GM23338 (cell line): ENCODE measurements around the gene GLB1L. TPM values are rescaled to one million over a fixed set of nuclear protein-coding genes. Genes with fewer than 3 reads are reported as not detected.
A peak's percentile ranks its signal among the peaks of the same experiment; 100 is the strongest.

ENCODE experiments used
- ATAC-seq: fragments of 200-7000 bp; cut with Tn5 transposase; 3 replicates; pipeline ENCODE4 v1.9.1; 2020
- DNase-seq: peaks from one replicate; pipeline ENCODE4 v3.0.0-alpha.2; 2015; ENCODE audit warnings: low spot score
- H2AFZ ChIP-seq: fragments of 200-600 bp; sonication (generic); 2 replicates; pipeline ENCODE4 v1.8.0; 2016; ENCODE audit warnings: antibody characterized with exemption, mild to moderate bottlenecking, moderate library complexity
- H3F3A ChIP-seq: fragments of 200-600 bp; sonication (generic); replicated peaks from 2 replicates; pipeline ENCODE4 v1.8.0; 2017; ENCODE audit warnings: antibody characterized with exemption, mixed run types, low read depth
- H3K27ac ChIP-seq: fragments of 200-600 bp; sonication (generic); 2 replicates; pipeline ENCODE4 v1.6.1; 2016; ENCODE audit warnings: low read depth
- H3K27me3 ChIP-seq: fragments of 200-600 bp; sonication (generic); 2 replicates; pipeline ENCODE4 v1.8.0; 2016; ENCODE audit warnings: mild to moderate bottlenecking, mixed run types, moderate library complexity; ENCODE audit not compliant: insufficient read depth
- H3K36me3 ChIP-seq: fragments of 200-600 bp; sonication (generic); 2 replicates; pipeline ENCODE4 v1.8.0; 2016; ENCODE audit warnings: mild to moderate bottlenecking; ENCODE audit not compliant: insufficient read depth
- H3K4me1 ChIP-seq: fragments of 200-600 bp; sonication (generic); 2 replicates; pipeline ENCODE4 v1.8.0; 2016; ENCODE audit warnings: mild to moderate bottlenecking, moderate library complexity; ENCODE audit not compliant: insufficient read depth
- H3K4me2 ChIP-seq: fragments of 200-600 bp; sonication (generic); 2 replicates; pipeline ENCODE4 v1.7.1; 2017; ENCODE audit warnings: mixed run types
- H3K4me3 ChIP-seq: fragments of 200-600 bp; sonication (generic); 2 replicates; pipeline ENCODE4 v1.6.1; 2016; ENCODE audit warnings: mixed run types
- H3K79me2 ChIP-seq: fragments of 200-600 bp; sonication (generic); replicated peaks from 2 replicates; pipeline ENCODE4 v1.8.0; 2017; ENCODE audit warnings: mild to moderate bottlenecking; ENCODE audit not compliant: insufficient read depth
- H3K9me2 ChIP-seq: fragments of 200-600 bp; sonication (generic); 2 replicates; pipeline ENCODE4 v1.8.0; 2017; ENCODE audit not compliant: insufficient read depth
- H4K20me1 ChIP-seq: fragments of 200-600 bp; sonication (generic); replicated peaks from 2 replicates; pipeline ENCODE4 v1.8.0; 2017; ENCODE audit warnings: mild to moderate bottlenecking; ENCODE audit not compliant: insufficient read depth
- H3K27ac Mint-ChIP-seq: 2 replicates; pipeline ENCODE4 v1.8.0; 2020; ENCODE audit warnings: inconsistent platforms, mild to moderate bottlenecking, moderate library complexity, mixed read lengths
- H3K27me3 Mint-ChIP-seq: 3 replicates; pipeline ENCODE4 v1.8.0; 2022; ENCODE audit warnings: low read depth, mild to moderate bottlenecking, moderate library complexity, mixed read lengths, inconsistent platforms; ENCODE audit not compliant: insufficient read depth, poor library complexity
- H3K36me3 Mint-ChIP-seq: 3 replicates; pipeline ENCODE4 v1.8.0; 2021; ENCODE audit warnings: low read depth, mild to moderate bottlenecking, inconsistent platforms, moderate library complexity, mixed read lengths
- H3K4me1 Mint-ChIP-seq: 3 replicates; pipeline ENCODE4 v1.8.0; 2020; ENCODE audit warnings: mild to moderate bottlenecking, inconsistent platforms, mixed read lengths
- H3K4me3 Mint-ChIP-seq: 3 replicates; pipeline ENCODE4 v1.8.0; 2021; ENCODE audit warnings: moderate library complexity, mild to moderate bottlenecking, inconsistent platforms, mixed read lengths
- H3K9me3 Mint-ChIP-seq: 3 replicates; pipeline ENCODE4 v1.8.0; 2020; ENCODE audit warnings: moderate library complexity, mild to moderate bottlenecking, inconsistent platforms, mixed read lengths
- CREB1 ChIP-seq: fragments of 250-450 bp; sonication (Bioruptor Pico); IDR thresholded peaks from 2 replicates; pipeline ENCODE4 v1.5.0; 2020; ENCODE audit warnings: low read depth, mild to moderate bottlenecking, moderate library complexity
- EZH2phosphoT487 ChIP-seq: fragments of 200-600 bp; sonication (generic); IDR thresholded peaks from one replicate; pipeline ENCODE4 v1.8.1; 2018; ENCODE audit warnings: antibody characterized with exemption; ENCODE audit not compliant: unreplicated experiment
- JUNB ChIP-seq: IDR thresholded peaks from one replicate; pipeline ENCODE4 v1.6.1; 2016; ENCODE audit warnings: antibody characterized with exemption; ENCODE audit not compliant: unreplicated experiment
- NANOG ChIP-seq: IDR thresholded peaks from 2 replicates; pipeline ENCODE4 v1.6.1; 2016; ENCODE audit warnings: antibody characterized with exemption, borderline replicate concordance
- POLR2AphosphoS5 ChIP-seq: IDR thresholded peaks from 2 replicates; pipeline ENCODE4 v1.6.1; 2016; ENCODE audit warnings: antibody characterized with exemption, low read depth
- STAT1 ChIP-seq: IDR thresholded peaks from one replicate; pipeline ENCODE4 v1.6.1; 2016; ENCODE audit warnings: antibody characterized with exemption; ENCODE audit not compliant: unreplicated experiment
- ZNF114 ChIP-seq: fragments of 250-450 bp; sonication (Bioruptor Pico); IDR thresholded peaks from 2 replicates; pipeline ENCODE4 v1.5.0; 2020; ENCODE audit warnings: mild to moderate bottlenecking, moderate library complexity
- ZNF331 ChIP-seq: fragments of 250-450 bp; sonication (Bioruptor Pico); IDR thresholded peaks from 2 replicates; pipeline ENCODE4 v1.5.0; 2020; ENCODE audit warnings: low read depth, mild to moderate bottlenecking, moderate library complexity
- polyA plus RNA-seq: library from polyadenylated mRNA; unstranded; fragments of >200 nt; fragmentation: Nextera tagmentation; extraction: Ambion mirVana; gene quantifications from 2 replicates; pipeline ENCODE4 v1.2.1, GENCODE V29; 2016
- total RNA-seq: library from RNA; depleted of rRNA; stranded (reverse); fragments of >200 nt; shearing (Covaris generic); gene quantifications from 2 replicates; pipeline ENCODE4 v1.2.3, GENCODE V29; 2014
- TF ChIP-seq, protein P1 (sequence below), 2 experiments: fragments of 200-600 bp in 1 of 2; sonication (generic) in 1 of 2; conservative IDR thresholded peaks; 2 replicates each; pipeline versions ENCODE4 v1.5.1 to v1.6.1; 2016 to 2017; ENCODE audit warnings: antibody characterized with exemption in 2 of 2, low read depth in 2 of 2, mild to moderate bottlenecking in 2 of 2, moderate library complexity in 1 of 2
- TF ChIP-seq, protein P2 (sequence below): fragments of 250-450 bp; sonication (Bioruptor Pico); IDR thresholded peaks from 2 replicates; pipeline ENCODE4 v1.5.0; 2020; ENCODE audit warnings: mild to moderate bottlenecking, moderate library complexity
- TF ChIP-seq, protein P3 (sequence below): IDR thresholded peaks from 2 replicates; pipeline ENCODE4 v1.6.1; 2016; ENCODE audit warnings: antibody characterized with exemption

Gene GLB1L
- total and polyA plus RNA-seq, 2 experiments from 2014 or later = 1.7 to 5.4 TPM

DNA sequence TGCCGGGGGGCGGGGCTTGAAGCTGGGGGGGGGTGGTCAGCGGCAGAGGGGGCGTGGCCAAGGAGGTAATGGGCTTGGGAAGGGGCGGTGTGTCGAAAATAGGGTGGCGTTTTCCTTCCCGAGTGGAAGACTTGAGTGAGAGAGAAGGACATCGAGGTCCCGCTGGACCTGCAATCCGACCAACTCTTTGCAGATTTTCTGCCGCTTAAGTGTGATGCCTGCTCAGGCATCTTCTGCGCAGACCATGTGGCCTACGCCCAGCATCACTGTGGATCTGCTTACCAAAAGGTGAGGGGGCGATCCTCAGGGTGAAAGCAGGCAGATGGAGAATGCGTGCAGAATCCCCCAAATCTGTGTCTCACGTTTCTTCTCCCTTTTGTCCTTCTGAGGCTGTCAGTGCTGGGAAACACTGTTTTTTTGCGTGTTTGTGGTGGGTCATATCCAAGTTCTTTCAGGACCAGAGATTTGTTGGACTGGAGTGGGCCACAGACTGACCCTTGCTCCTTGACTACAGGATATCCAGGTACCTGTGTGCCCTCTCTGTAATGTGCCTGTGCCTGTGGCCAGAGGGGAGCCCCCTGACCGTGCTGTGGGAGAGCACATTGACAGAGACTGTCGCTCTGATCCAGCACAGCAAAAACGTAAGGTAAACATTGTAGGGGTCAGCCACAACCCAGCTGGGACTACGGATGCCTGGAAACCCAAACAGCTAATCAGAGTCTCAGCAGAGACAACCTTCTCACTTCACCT lies 37.9 kb downstream of the GLB1L start:
- H3K4me1 ChIP-seq = peaks cover 15% of the 10 kb centered on the region
- H3K36me3 ChIP-seq = no peaks in the 10 kb centered on the region; the same call in 1 of the 2 replicates
- H3K9me2 ChIP-seq = no peaks in the 10 kb centered on the region
- no peaks in the 10 kb centered on the region; the same call in 1 of the 2 replicates for H4K20me1 ChIP-seq
- Mint-ChIP-seq H3K4me3 (peak overlapping the region; percentile 88), H3K36me3 (peaks cover 33% of the 10 kb centered on the region), H3K27me3 (peaks cover 13% of the 10 kb centered on the region), H3K4me1 (peaks cover 13% of the 10 kb centered on the region; the same call in 2 of the 3 replicates), H3K9me3 (peaks cover 2% of the 10 kb centered on the region; the same call in 1 of the 3 replicates), H3K27ac (no peak overlapping the region; the same call in 1 of the 2 replicates)
- no peaks in the 10 kb centered on the region for H3K27me3 ChIP-seq
- no peak overlapping the region; the same call in 1 of the 2 replicates for H3K27ac ChIP-seq
- TF ChIP-seq POLR2AphosphoS5 = no peak
- TF ChIP-seq EZH2phosphoT487 = no peak
- no peak for TF ChIP-seq JUNB
- TF ChIP-seq NANOG = no peak
- TF ChIP-seq, protein P1, sequence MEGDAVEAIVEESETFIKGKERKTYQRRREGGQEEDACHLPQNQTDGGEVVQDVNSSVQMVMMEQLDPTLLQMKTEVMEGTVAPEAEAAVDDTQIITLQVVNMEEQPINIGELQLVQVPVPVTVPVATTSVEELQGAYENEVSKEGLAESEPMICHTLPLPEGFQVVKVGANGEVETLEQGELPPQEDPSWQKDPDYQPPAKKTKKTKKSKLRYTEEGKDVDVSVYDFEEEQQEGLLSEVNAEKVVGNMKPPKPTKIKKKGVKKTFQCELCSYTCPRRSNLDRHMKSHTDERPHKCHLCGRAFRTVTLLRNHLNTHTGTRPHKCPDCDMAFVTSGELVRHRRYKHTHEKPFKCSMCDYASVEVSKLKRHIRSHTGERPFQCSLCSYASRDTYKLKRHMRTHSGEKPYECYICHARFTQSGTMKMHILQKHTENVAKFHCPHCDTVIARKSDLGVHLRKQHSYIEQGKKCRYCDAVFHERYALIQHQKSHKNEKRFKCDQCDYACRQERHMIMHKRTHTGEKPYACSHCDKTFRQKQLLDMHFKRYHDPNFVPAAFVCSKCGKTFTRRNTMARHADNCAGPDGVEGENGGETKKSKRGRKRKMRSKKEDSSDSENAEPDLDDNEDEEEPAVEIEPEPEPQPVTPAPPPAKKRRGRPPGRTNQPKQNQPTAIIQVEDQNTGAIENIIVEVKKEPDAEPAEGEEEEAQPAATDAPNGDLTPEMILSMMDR (conservative IDR thresholded peaks at IDR 0.05; ENCODE audit: low read depth in 2 of 2) = no peak
- TF ChIP-seq STAT1 = no peak
- TF ChIP-seq, protein P2, sequence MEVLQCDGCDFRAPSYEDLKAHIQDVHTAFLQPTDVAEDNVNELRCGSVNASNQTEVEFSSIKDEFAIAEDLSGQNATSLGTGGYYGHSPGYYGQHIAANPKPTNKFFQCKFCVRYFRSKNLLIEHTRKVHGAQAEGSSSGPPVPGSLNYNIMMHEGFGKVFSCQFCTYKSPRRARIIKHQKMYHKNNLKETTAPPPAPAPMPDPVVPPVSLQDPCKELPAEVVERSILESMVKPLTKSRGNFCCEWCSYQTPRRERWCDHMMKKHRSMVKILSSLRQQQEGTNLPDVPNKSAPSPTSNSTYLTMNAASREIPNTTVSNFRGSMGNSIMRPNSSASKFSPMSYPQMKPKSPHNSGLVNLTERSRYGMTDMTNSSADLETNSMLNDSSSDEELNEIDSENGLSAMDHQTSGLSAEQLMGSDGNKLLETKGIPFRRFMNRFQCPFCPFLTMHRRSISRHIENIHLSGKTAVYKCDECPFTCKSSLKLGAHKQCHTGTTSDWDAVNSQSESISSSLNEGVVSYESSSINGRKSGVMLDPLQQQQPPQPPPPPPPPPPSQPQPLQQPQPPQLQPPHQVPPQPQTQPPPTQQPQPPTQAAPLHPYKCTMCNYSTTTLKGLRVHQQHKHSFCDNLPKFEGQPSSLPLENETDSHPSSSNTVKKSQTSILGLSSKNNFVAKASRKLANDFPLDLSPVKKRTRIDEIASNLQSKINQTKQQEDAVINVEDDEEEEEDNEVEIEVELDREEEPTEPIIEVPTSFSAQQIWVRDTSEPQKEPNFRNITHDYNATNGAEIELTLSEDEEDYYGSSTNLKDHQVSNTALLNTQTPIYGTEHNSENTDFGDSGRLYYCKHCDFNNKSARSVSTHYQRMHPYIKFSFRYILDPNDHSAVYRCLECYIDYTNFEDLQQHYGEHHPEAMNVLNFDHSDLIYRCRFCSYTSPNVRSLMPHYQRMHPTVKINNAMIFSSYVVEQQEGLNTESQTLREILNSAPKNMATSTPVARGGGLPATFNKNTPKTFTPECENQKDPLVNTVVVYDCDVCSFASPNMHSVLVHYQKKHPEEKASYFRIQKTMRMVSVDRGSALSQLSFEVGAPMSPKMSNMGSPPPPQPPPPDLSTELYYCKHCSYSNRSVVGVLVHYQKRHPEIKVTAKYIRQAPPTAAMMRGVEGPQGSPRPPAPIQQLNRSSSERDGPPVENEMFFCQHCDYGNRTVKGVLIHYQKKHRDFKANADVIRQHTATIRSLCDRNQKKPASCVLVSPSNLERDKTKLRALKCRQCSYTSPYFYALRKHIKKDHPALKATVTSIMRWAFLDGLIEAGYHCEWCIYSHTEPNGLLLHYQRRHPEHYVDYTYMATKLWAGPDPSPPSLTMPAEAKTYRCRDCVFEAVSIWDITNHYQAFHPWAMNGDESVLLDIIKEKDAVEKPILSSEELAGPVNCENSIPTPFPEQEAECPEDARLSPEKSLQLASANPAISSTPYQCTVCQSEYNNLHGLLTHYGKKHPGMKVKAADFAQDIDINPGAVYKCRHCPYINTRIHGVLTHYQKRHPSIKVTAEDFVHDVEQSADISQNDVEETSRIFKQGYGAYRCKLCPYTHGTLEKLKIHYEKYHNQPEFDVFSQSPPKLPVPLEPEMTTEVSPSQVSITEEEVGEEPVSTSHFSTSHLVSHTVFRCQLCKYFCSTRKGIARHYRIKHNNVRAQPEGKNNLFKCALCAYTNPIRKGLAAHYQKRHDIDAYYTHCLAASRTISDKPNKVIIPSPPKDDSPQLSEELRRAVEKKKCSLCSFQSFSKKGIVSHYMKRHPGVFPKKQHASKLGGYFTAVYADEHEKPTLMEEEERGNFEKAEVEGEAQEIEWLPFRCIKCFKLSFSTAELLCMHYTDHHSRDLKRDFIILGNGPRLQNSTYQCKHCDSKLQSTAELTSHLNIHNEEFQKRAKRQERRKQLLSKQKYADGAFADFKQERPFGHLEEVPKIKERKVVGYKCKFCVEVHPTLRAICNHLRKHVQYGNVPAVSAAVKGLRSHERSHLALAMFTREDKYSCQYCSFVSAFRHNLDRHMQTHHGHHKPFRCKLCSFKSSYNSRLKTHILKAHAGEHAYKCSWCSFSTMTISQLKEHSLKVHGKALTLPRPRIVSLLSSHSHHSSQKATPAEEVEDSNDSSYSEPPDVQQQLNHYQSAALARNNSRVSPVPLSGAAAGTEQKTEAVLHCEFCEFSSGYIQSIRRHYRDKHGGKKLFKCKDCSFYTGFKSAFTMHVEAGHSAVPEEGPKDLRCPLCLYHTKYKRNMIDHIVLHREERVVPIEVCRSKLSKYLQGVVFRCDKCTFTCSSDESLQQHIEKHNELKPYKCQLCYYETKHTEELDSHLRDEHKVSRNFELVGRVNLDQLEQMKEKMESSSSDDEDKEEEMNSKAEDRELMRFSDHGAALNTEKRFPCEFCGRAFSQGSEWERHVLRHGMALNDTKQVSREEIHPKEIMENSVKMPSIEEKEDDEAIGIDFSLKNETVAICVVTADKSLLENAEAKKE (CRISPR knock-in tag) = no peak
- TF ChIP-seq, protein P3, sequence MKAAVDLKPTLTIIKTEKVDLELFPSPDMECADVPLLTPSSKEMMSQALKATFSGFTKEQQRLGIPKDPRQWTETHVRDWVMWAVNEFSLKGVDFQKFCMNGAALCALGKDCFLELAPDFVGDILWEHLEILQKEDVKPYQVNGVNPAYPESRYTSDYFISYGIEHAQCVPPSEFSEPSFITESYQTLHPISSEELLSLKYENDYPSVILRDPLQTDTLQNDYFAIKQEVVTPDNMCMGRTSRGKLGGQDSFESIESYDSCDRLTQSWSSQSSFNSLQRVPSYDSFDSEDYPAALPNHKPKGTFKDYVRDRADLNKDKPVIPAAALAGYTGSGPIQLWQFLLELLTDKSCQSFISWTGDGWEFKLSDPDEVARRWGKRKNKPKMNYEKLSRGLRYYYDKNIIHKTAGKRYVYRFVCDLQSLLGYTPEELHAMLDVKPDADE = no peak
- TF ChIP-seq ZNF331 = no peak
- no peak for TF ChIP-seq CREB1 (CRISPR knock-in tag)
- TF ChIP-seq ZNF114 (CRISPR knock-in tag) = no peak
- H3K4me2 ChIP-seq = peak overlapping the region; percentile 96
- no peak for DNase-seq
- ATAC-seq = peak; percentile 30
- H3K4me3 ChIP-seq = peak overlapping the region; percentile 84
- H2AFZ ChIP-seq = no peak overlapping the region; the same call in 1 of the 2 replicates
- H3K79me2 ChIP-seq = no peaks in the 10 kb centered on the region
- peaks cover 15% of the 10 kb centered on the region; the same call in 1 of the 2 replicates for H3F3A ChIP-seq
